HCT116 (cell line): ENCODE results near the gene RHBDD3. TPM values are rescaled to one million over a fixed set of nuclear protein-coding genes. Genes with fewer than 3 reads are reported as not detected.

ENCODE experiments used
- ATAC-seq: fragments of 200-7000 bp; cut with Tn5 transposase; 2 replicates; pipeline ENCODE4 v1.9.1; 2020; ENCODE audit warnings: mild to moderate bottlenecking, moderate library complexity
- BruUV-seq: library from RNA; stranded (reverse); fragments of 400-500 nt; replicated peaks from 2 replicates; lab custom pipeline; 2021; lab: Mats Ljungman, UMichigan
- CTCF ChIA-PET: fragments of 300-600 bp; sonication (Branson Sonifier 250); formaldehyde crosslinking; loops from one replicate; lab custom pipeline; 2021; ENCODE audit warnings: antibody characterized with exemption; lab: Charles Lee
- POLR2A ChIA-PET: fragments of 300-600, 350-600 bp; sonication (Branson Sonifier 250); formaldehyde crosslinking; loops from one replicate; lab custom pipeline; 2021; ENCODE audit warnings: antibody characterized with exemption; lab: Charles Lee
- RAD21 ChIA-PET, 2 experiments: fragments of 300-600 bp; sonication (Branson Sonifier 250); formaldehyde crosslinking; loops; one replicate each; lab custom pipeline; 2023; ENCODE audit warnings: low total read pairs in 2 of 2; ENCODE audit not compliant: uncharacterized antibody in 2 of 2, unreplicated experiment in 2 of 2, low non-redundant PET in 1 of 2; lab: Charles Lee
- DNase-seq: peaks from one replicate; pipeline ENCODE4 v3.0.0-alpha.2; 2010; ENCODE audit warnings: low read depth, low spot score
- H2AFZ ChIP-seq: fragments of 200-600 bp; shearing (Covaris generic), sonication (generic); 2 replicates; pipeline ENCODE4 v1.6.1; 2017; ENCODE audit warnings: low read depth, mixed run types, mixed read lengths, antibody characterized with exemption, low read length; ENCODE audit not compliant: poor library complexity, severe bottlenecking
- H3K27ac ChIP-seq: 2 replicates; pipeline ENCODE4 v1.5.1; 2012; ENCODE audit warnings: low read depth, low read length
- H3K27me3 ChIP-seq: fragments of 200-600 bp; sonication (generic); 2 replicates; pipeline ENCODE4 v1.6.1; 2016; ENCODE audit warnings: mixed run types, low read length, mixed read lengths; ENCODE audit not compliant: insufficient read depth
- H3K36me3 ChIP-seq, 2 experiments: fragments of 200-500 bp in 1 of 2; fragments of 200-600 bp in 1 of 2; sonication (Bioruptor generic) in 1 of 2; sonication (generic) in 1 of 2; 2 replicates each; pipeline versions ENCODE4 v1.5.1 to v1.6.1; 2014 to 2016; ENCODE audit warnings: low read length in 2 of 2, inconsistent platforms in 1 of 2, mixed read lengths in 1 of 2, mixed run types in 1 of 2; ENCODE audit not compliant: insufficient read depth in 2 of 2, control insufficient read depth in 1 of 2
- H3K4me1 ChIP-seq, 2 experiments: fragments of 200-600 bp in 1 of 2; sonication (generic) in 1 of 2; 2 replicates each; pipeline versions ENCODE4 v1.5.1 to v1.6.1; 2012 to 2017; ENCODE audit warnings: low read length in 2 of 2, inconsistent platforms in 1 of 2, mild to moderate bottlenecking in 1 of 2, mixed read lengths in 1 of 2, mixed run types in 1 of 2, moderate library complexity in 1 of 2; ENCODE audit not compliant: insufficient read depth in 2 of 2, control insufficient read depth in 1 of 2
- H3K4me2 ChIP-seq: fragments of 200-600 bp; sonication (generic); 2 replicates; pipeline ENCODE4 v1.6.1; 2017; ENCODE audit warnings: mixed run types, low read length, mixed read lengths
- H3K4me3 ChIP-seq, 2 experiments: fragments of 200-600 bp in 1 of 2; sonication (generic) in 1 of 2; replicated peaks in 1 of 2; 2 replicates each; pipeline ENCODE4 v1.5.1; 2011 to 2016; ENCODE audit warnings: low read length in 2 of 2, control low read depth in 1 of 2, low read depth in 1 of 2, mild to moderate bottlenecking in 1 of 2, mixed read lengths in 1 of 2, mixed run types in 1 of 2
- H3K79me2 ChIP-seq: fragments of 200-600 bp; sonication (generic); 2 replicates; pipeline ENCODE4 v1.6.1; 2017; ENCODE audit warnings: mild to moderate bottlenecking, mixed run types, low read length, moderate library complexity, mixed read lengths; ENCODE audit not compliant: insufficient read depth
- H3K9ac ChIP-seq: fragments of 200-600 bp; sonication (generic); 2 replicates; pipeline ENCODE4 v1.6.1; 2016; ENCODE audit warnings: low read length, mixed read lengths
- H3K9me2 ChIP-seq: fragments of 200-600 bp; sonication (generic), shearing (Covaris generic); 2 replicates; pipeline ENCODE4 v1.6.1; 2017; ENCODE audit warnings: mixed run types, mild to moderate bottlenecking, moderate library complexity; ENCODE audit not compliant: insufficient read depth
- H3K9me3 ChIP-seq, 2 experiments: fragments of 200-500 bp in 1 of 2; fragments of 200-600 bp in 1 of 2; sonication (Bioruptor generic) in 1 of 2; sonication (generic) in 1 of 2; 2 replicates each; pipeline ENCODE4 v1.6.1; 2014 to 2017; ENCODE audit warnings: low read length in 2 of 2, mixed read lengths in 2 of 2, inconsistent platforms in 1 of 2, low read depth in 1 of 2, mild to moderate bottlenecking in 1 of 2, mixed run types in 1 of 2, moderate library complexity in 1 of 2; ENCODE audit not compliant: control insufficient read depth in 1 of 2, insufficient read depth in 1 of 2
- H4K20me1 ChIP-seq: fragments of 200-600 bp; sonication (generic), shearing (Covaris generic); 2 replicates; pipeline ENCODE4 v1.6.1; 2017; ENCODE audit warnings: mixed run types, mild to moderate bottlenecking, moderate library complexity; ENCODE audit not compliant: insufficient read depth
- ATF3 ChIP-seq: IDR thresholded peaks from 2 replicates; pipeline ENCODE4 v1.6.1; 2012
- EZH2 ChIP-seq: fragments of 200-600 bp; sonication (generic); IDR thresholded peaks from 2 replicates; pipeline ENCODE4 v1.6.1; 2017; ENCODE audit warnings: antibody characterized with exemption, mixed run types
- FOSL1 ChIP-seq: IDR thresholded peaks from 2 replicates; pipeline ENCODE4 v1.6.1; 2012; ENCODE audit warnings: low read depth
- intact Hi-C: fragments of 100-400 bp; cut with micrococcal nuclease; formaldehyde crosslinking; loops from 2 replicates; pipeline ENCODE4 v1.10.0; 2022
- total RNA-seq: library from RNA; stranded (reverse); gene quantifications from one replicate; pipeline ENCODE4 v1.2.1, GENCODE V29; 2021; ENCODE audit not compliant: unreplicated experiment
- TF ChIP-seq, protein P1 (sequence below): IDR thresholded peaks from 2 replicates; pipeline ENCODE4 v1.6.1; 2012; ENCODE audit warnings: low read depth

RHBDD3 gene
- total RNA-seq, 1 experiment from 2014 or later, result 30.2 TPM

- H3K4me3 ChIP-seq, result no peak overlapping the region
- RAD21 ChIA-PET, result no interaction called here
- BruUV-seq, result no TSS peak
- H3K79me2 ChIP-seq, result no peaks in the 10 kb centered on the region
- H3K9ac ChIP-seq, result no peak overlapping the region
- no peaks in the 10 kb centered on the region for H3K27me3 ChIP-seq
- H3K36me3 ChIP-seq, result no peaks in the 10 kb centered on the region
- intact Hi-C loops, result no loop called here
- no peak for DNase-seq
- H2AFZ ChIP-seq, result no peak overlapping the region
- no peaks in the 10 kb centered on the region for H3K9me3 ChIP-seq
- no peak overlapping the region for H3K4me2 ChIP-seq
- TF ChIP-seq, protein P1, sequence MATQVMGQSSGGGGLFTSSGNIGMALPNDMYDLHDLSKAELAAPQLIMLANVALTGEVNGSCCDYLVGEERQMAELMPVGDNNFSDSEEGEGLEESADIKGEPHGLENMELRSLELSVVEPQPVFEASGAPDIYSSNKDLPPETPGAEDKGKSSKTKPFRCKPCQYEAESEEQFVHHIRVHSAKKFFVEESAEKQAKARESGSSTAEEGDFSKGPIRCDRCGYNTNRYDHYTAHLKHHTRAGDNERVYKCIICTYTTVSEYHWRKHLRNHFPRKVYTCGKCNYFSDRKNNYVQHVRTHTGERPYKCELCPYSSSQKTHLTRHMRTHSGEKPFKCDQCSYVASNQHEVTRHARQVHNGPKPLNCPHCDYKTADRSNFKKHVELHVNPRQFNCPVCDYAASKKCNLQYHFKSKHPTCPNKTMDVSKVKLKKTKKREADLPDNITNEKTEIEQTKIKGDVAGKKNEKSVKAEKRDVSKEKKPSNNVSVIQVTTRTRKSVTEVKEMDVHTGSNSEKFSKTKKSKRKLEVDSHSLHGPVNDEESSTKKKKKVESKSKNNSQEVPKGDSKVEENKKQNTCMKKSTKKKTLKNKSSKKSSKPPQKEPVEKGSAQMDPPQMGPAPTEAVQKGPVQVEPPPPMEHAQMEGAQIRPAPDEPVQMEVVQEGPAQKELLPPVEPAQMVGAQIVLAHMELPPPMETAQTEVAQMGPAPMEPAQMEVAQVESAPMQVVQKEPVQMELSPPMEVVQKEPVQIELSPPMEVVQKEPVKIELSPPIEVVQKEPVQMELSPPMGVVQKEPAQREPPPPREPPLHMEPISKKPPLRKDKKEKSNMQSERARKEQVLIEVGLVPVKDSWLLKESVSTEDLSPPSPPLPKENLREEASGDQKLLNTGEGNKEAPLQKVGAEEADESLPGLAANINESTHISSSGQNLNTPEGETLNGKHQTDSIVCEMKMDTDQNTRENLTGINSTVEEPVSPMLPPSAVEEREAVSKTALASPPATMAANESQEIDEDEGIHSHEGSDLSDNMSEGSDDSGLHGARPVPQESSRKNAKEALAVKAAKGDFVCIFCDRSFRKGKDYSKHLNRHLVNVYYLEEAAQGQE, result no peak
- TF ChIP-seq FOSL1 (no peak), ATF3 (no peak), EZH2 (no peak)
- TF ChIP-seq, all 23 proteins: peak for 0
- Histone ChIP-seq H3K27ac (no peak overlapping the region), H3K4me1 (no peaks in the 10 kb centered on the region; a peak in 1 of 4 replicates), H3K9me2 (no peaks in the 10 kb centered on the region), H4K20me1 (no peaks in the 10 kb centered on the region)
- ATAC-seq, result no peak
- CTCF ChIA-PET, result interaction anchor here (1.4 kb wide), 1 partner anchor 8 kb away, joined by 3 read pairs; no protein-coding TSS in a partner anchor
- POLR2A ChIA-PET, result no interaction called here
These were observed 14.1 kb downstream of the RHBDD3 start for GRCh38 chr22:29253561-29254285.
